ENCODE results near the gene FAF1. TPM values are rescaled to one million over a fixed set of nuclear protein-coding genes. Genes with fewer than 3 reads are reported as not detected.

Gene FAF1
- total and polyA plus RNA-seq, 2 of the 8 experiments (the other 6 are each of a cell fraction or from before 2014, with no cell fraction given) = 10.8 to 65.9 TPM

DNA sequence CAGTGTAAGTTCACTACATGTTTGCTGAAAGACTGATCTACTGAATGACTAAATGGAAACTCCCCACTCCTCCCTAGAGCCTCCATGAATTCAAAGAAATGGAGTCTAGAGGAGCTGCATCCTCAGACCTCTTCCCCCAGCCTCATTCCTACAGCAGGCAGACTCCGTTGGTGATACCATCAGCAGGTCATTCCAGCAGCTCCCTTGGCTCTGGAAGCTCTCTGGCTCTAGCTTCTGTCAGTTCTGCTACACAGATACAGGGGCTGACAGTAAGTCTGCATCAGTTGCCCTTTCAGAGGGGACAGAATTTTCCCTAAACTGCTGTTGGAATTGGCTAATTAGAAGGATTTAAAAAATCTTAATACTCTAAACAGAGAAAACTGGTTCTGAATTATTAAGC lies 505.2 kb downstream of the FAF1 start:
- no peak overlapping the region for H2BK5ac ChIP-seq (ENCODE audit: low read depth, low read length)
- no peak overlapping the region for H2AK5ac ChIP-seq (ENCODE audit: low read depth, low read length)
- H4K5ac ChIP-seq (ENCODE audit: insufficient read length, low read depth, low read length) = no peak overlapping the region
- no peak overlapping the region for H3K23ac ChIP-seq (ENCODE audit: insufficient read length)
- H3K4me2 ChIP-seq (ENCODE audit: insufficient read depth in 1 of 2, low read depth in 2 of 2, low read length in 2 of 2) = no peak overlapping the region
- no peak overlapping the region for H3K56ac ChIP-seq (replicated peaks; ENCODE audit: insufficient read length, low read depth, low read length)
- H3K9me3 ChIP-seq (ENCODE audit: insufficient read depth in 2 of 2, low read depth in 1 of 2, low read length in 1 of 2) = no peaks in the 10 kb centered on the region
- H2BK120ac ChIP-seq (replicated peaks; ENCODE audit: low read depth, low read length) = no peak overlapping the region
- H2AFZ ChIP-seq (ENCODE audit: low read length) = no peak overlapping the region
- ChIA-PET CTCF (ENCODE audit: partially characterized antibody) (interaction anchor here (1.0 to 2.7 kb wide), 5 partner anchors 9 to 85 kb away, joined by 3 to 10 read pairs (median 3); no protein-coding TSS in a partner anchor), POLR2A (ENCODE audit: partially characterized antibody) (no interaction called here)
- no peaks in the 10 kb centered on the region for H3K27me3 ChIP-seq (replicated peaks in 1 of 4; ENCODE audit: control insufficient read depth in 3 of 4, extremely low read depth in 1 of 4, insufficient read depth in 3 of 4, low read length in 3 of 4)
- DNase-seq (ENCODE audit: low read depth in 1 of 2, low spot score in 2 of 2) (no peak), FAIRE-seq (no peak)
- no peak overlapping the region for H2BK20ac ChIP-seq (ENCODE audit: low read length)
- H3K79me2 ChIP-seq (ENCODE audit: control insufficient read depth in 1 of 2, insufficient read depth in 2 of 2, low read length in 2 of 2) = no peaks in the 10 kb centered on the region
- H3K18ac ChIP-seq (ENCODE audit: extremely low read depth, low read length) = no peak overlapping the region
- H3K36me3 ChIP-seq (ENCODE audit: control insufficient read depth in 2 of 4, insufficient read depth in 4 of 4, low read length in 3 of 4) = no peaks in the 10 kb centered on the region
- no peak overlapping the region for H3K27ac ChIP-seq (ENCODE audit: low read depth, low read length)
- 88% methylated on average over 1 of the region's 1 CpG; no CpG with 5 or more reads in 1 of the 2 experiments for WGBS, 2 experiments (ENCODE audit: extremely low coverage in 1 of 2, insufficient coverage in 1 of 2, insufficient read length in 1 of 2, insufficient replicate concordance in 2 of 2, low coverage in 1 of 2, low lambda C conversion rate in 2 of 2, missing lambda C conversion rate in 1 of 2)
- H3K4ac ChIP-seq (replicated peaks; ENCODE audit: insufficient read length, low read depth, low read length) = no peak overlapping the region
- H3K79me1 ChIP-seq (ENCODE audit: low read depth, low read length) = no peaks in the 10 kb centered on the region
- no peak overlapping the region for H4K91ac ChIP-seq (replicated peaks; ENCODE audit: insufficient read length, low read length)
- no peak overlapping the region for H4K8ac ChIP-seq (ENCODE audit: extremely low read depth, insufficient read depth, low read length)
- no peak for TF ChIP-seq SIN3A (conservative IDR thresholded peaks at IDR 0.05 in 1 of 2, IDR thresholded peaks at IDR 0.05 in 1 of 2; ENCODE audit: low read depth in 1 of 2, low read length in 2 of 2)
- TF ChIP-seq ATF3 (IDR thresholded peaks at IDR 0.05; ENCODE audit: insufficient read depth, low read depth, low read length) = no peak
- TF ChIP-seq ATF2 (IDR thresholded peaks at IDR 0.05; ENCODE audit: low read length) = no peak
- no peak for TF ChIP-seq CEBPB (IDR thresholded peaks at IDR 0.05; ENCODE audit: low read depth, low read length)
- no peak for TF ChIP-seq CHD2 (IDR thresholded peaks at IDR 0.05; ENCODE audit: low read length)
- TF ChIP-seq NRF1 (IDR thresholded peaks at IDR 0.05; ENCODE audit: low read depth, low read length) = no peak
- TF ChIP-seq TAF1 (IDR thresholded peaks at IDR 0.05; ENCODE audit: low read depth, low read length) = no peak
- TF ChIP-seq CBX8 (IDR thresholded peaks at IDR 0.05; ENCODE audit: borderline replicate concordance, low read depth, low read length) = no peak
- TF ChIP-seq RNF2 (IDR thresholded peaks at IDR 0.05; ENCODE audit: borderline replicate concordance, low read depth, low read length, missing control alignments, poor library complexity, severe bottlenecking) = no peak
- no peak for TF ChIP-seq POLR2A (IDR thresholded peaks at IDR 0.05; ENCODE audit: control extremely low read depth in 1 of 2, low read depth in 2 of 2, low read length in 2 of 2)
- TF ChIP-seq KDM1A (IDR thresholded peaks at IDR 0.05; ENCODE audit: borderline replicate concordance, low read length) = no peak
- H3K4me3 ChIP-seq (ENCODE audit: extremely low read depth in 1 of 4, insufficient read depth in 2 of 4, low read depth in 3 of 4, low read length in 4 of 4) = no peak overlapping the region
- no peaks in the 10 kb centered on the region for H3K23me2 ChIP-seq (ENCODE audit: low read depth, low read length)
- peaks cover 0 to 5% (median 0%) of the 10 kb centered on the region in 4 experiments; a peak in 1 of 7 replicates for H3K4me1 ChIP-seq (replicated peaks in 1 of 4; ENCODE audit: control insufficient read depth in 3 of 4, insufficient read depth in 4 of 4, low read length in 3 of 4)
- H4K20me1 ChIP-seq (replicated peaks in 1 of 2; ENCODE audit: control insufficient read depth in 1 of 2, insufficient read depth in 2 of 2, low read length in 2 of 2) = no peaks in the 10 kb centered on the region
- no peak overlapping the region for H2BK12ac ChIP-seq (ENCODE audit: low read depth, low read length)
- H3K9ac ChIP-seq (replicated peaks in 1 of 4; ENCODE audit: extremely low read depth in 1 of 4, low read depth in 3 of 4, low read length in 3 of 4) = no peak overlapping the region
- H3K14ac ChIP-seq (ENCODE audit: insufficient read length) = no peak overlapping the region
- no peak overlapping the region for H2BK15ac ChIP-seq (ENCODE audit: low read length)

Measured in H1 (cell line).